HG03097 (cell line): ENCODE data around the gene MZT2A.
A peak's percentile ranks its signal among the peaks of the same experiment; 100 is the strongest.
"Not testable (repeated sequence)": the region's sequence is repeated elsewhere in the genome, so short reads cannot be mapped to it uniquely, and the experiment has no call there.

Experiments used
- ATAC-seq: cut with Tn5 transposase; IDR thresholded peaks from one replicate; pipeline ENCODE4 v1.9.1; 2021; ENCODE audit not compliant: unreplicated experiment, low FRiP score

MZT2A gene, protein sequence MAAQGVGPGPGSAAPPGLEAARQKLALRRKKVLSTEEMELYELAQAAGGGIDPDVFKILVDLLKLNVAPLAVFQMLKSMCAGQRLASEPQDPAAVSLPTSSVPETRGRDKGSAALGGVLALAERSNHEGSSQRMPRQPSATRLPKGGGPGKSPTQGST

DNA sequence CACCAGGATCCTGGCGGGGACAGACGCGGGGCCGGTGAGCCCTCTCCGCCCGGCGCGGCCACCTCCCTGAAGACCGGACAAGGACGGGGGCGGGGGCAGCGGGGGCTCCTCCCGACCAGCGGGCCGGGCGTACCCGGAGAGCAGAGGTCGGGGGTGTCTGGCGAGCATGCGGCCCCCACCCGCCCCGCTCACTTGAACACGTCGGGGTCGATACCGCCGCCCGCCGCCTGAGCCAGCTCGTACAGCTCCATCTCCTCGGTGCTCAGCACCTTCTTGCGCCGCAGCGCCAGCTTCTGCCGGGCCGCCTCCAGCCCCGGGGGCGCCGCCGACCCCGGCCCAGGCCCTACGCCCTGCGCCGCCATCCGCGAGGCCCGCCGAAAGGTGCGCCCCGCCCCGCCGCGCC lies at the start of gene MZT2A:
MZT2A (minus strand) TSS at position 383 of the 403 bp plus-strand sequence; CDS start at position 362, 21 bp downstream.
- ATAC-seq, result peak; percentile 6

DNA sequence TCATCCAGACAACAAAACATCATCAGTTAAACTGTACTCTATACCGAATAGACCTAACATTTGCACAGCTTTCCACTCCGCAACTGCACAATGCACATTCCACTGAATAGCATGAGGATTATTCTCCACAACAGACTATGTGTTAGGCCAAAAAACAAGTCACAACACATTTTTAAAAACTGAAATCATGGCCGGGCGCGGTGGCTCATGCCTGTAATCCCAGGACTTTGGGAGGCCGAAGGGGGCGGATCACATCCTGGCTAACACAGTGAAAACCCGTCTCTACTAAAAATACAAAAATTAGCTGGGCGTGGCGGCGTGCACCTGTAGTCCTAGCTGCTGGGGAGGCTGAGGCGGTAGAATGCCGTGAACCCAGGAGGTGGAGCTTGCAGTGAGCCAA lies 46.7 kb upstream of the MZT2A start:
- not testable (repeated sequence) for ATAC-seq

DNA sequence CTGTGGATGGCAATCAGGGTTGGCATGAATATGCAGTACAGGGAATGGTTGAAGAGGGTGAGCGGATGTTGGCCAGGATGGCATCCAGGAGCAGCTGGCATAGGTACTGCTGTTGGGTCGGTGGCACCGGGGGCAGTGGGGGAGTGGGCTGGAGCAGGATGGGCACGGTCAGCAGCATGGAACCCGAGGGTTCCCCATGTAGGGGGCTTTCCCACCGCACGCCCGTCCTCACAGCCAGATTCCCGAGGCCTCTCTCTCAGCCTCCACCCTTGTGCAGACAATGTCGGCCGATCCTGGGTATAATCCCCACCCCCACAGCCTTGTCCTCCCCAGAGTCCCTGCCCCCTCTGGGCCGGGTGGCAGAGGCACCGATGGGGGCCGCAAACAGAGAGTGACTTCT lies 44.6 kb upstream of the MZT2A start:
- ATAC-seq, result not testable (repeated sequence)

DNA sequence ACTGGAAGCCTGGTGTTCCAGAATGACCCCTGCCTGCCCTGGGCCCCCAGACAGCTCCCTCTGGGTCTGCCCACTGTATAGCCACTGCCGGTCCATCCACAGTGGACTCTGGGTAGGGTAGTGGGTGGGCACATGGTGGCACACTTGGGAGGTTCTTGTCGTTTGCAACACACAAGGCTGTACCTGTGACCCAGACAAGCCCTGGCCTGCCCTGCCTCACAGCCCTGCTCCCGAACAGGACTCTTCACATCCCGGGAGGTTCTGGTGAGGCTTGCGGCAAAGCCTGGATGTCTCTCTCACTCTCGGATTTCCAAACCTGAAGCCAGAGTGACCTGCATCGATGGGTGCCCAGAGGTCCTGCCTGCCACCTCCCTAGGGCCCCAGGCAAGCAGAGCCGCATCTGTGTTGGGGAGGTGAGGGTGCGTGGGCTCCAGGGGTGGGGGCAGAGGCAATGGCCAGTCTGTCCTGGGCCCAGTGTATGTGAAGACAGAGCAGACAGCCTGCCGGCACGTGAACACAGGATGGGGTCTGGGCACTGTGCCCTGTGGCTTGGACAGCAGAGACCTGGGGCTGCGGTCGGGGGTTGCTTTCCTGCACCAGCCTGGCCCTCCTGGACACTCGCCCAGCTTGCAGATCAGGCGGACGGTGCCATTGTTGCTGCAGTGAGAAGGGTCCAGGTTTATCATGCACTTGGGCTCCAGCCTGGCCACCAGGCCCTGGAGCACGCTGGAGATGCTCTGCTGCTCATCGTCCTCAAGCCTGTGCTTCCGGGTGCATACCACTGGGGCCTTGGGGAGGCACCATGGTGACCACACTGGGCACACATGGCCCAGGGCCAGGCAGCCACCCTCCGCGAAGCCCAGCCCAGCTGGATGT lies 44.0 kb upstream of the MZT2A start:
- not testable (repeated sequence) for ATAC-seq

DNA sequence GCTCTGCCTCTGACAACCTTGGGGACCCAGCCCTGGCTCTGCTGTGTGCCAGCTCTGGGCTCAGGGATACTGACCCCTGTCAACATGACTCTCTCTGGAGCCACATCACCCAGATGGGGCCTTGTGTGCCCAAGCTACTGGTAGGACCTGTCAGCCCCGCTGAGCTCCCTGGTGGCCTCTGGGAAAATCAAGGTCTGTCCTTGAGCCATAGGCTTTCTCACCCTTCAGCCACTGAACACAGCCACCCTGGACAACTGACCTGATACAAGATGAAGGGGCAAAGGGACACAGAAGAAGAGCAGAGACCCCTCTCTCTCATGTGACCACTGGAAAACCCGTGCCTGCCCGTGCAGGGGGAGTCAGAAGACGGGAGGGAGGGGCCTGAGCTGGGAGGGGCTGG lies 43.3 kb upstream of the MZT2A start:
- no peak for ATAC-seq

DNA sequence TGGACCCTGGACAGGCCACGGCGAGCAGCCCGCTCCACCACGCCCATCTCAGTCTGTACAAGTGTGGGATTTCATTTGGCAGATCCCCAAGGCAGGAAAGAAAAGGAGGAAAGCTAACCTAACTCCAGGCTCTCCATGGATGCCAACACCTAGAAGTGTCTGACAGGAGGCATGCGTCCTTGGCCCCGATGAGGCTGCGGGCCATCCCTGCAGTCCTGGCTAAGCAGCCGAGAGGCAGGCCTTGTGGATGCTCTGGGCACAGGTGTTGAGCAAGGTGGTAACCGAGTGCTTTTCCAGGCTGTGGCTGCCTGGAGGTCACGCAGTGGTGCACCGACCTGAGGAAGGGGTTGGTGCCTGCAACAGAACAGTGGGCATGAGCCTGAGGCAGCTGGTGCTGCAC lies 42.8 kb upstream of the MZT2A start:
- not testable (repeated sequence) for ATAC-seq

DNA sequence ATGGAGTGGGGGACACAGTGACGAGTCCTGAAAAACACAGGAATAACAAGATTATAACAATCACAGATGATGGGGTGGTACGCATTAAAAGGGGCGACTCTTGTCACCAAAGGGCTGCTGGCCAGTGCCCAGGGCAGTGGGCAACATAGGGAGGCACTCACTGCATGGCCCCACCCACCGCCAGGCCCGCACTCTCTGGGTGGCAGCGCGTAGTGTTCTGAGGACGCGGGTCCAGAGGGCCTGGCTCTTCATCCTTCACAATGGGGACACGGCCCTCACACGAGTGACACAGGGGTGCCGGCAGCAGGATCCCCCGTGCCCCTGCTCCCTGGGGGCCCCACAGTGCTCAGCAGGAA lies 42.1 kb upstream of the MZT2A start:
- not testable (repeated sequence) for ATAC-seq

DNA sequence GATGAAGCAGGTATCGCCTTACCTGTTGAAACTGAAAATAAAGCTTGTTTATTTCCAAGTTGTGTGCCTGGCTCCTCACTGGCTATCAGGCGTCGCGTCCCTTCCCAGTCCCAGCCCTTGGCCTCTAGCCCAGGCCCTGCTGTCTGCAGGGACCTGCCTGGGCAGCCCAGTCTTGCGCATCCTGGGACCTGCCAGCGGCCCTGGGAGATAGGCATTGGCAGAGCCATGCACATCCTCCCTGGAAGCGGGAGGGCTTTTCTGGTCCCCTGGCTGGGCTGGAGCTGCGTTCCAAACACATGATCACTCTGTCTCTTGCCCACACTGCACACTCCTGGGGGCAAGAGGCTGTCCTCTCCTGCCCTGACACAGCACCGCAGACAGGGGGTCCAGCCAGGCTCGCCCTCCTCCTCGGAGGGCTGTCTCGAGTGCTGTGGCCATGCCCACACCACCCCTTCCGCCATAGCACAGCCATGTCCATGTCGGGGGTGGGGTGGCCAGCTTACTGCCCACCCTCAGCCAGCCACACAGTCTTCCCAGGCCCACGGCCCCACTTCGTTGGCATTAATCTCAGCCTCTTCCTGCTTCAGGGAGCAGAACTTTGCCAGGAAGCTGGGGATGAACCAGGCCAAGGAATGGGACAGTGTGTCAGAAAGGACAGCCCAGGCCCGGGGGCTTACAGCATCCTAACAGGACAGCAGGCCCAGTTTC lies 41.6 kb upstream of the MZT2A start:
- not testable (repeated sequence) for ATAC-seq

DNA sequence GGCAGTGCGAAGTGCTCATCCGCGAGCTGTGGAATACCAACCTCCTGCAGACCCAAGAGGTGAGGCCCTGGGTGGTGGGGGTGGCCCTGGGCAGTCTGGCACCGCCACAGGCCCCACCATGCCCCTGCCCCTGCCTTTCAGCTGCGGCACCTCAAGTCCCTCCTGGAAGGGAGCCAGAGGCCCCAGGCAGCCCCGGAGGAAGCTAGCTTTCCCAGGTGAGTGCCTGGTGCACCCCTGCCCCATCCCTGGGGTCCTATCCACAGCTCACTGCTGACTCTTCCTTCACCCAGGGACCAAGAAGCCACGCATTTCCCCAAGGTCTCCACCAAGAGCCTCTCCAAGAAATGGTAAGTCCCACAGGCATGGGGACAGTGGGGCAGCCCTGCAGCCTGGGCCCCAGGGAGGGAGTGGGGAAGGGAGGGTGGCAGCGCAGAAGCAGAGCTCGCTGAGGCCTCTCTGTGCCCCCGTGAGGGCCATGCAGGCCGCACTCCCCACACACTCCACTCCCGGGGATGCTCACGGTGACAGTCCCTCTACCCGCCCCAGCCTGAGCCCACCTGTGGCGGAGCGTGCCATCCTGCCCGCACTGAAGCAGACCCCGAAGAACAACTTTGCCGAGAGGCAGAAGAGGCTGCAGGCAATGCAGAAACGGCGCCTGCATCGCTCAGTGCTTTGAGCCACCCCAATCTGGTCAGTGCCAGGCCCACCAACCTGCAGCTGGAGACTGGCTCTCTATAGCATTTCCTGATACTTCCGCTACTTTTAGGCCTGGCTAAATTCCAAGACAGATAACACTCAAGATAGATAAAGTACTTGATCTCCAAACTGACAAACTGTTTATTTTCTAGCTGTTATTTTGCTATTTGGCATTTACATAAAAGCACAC lies 40.8 kb upstream of the MZT2A start:
- not testable (repeated sequence) for ATAC-seq

DNA sequence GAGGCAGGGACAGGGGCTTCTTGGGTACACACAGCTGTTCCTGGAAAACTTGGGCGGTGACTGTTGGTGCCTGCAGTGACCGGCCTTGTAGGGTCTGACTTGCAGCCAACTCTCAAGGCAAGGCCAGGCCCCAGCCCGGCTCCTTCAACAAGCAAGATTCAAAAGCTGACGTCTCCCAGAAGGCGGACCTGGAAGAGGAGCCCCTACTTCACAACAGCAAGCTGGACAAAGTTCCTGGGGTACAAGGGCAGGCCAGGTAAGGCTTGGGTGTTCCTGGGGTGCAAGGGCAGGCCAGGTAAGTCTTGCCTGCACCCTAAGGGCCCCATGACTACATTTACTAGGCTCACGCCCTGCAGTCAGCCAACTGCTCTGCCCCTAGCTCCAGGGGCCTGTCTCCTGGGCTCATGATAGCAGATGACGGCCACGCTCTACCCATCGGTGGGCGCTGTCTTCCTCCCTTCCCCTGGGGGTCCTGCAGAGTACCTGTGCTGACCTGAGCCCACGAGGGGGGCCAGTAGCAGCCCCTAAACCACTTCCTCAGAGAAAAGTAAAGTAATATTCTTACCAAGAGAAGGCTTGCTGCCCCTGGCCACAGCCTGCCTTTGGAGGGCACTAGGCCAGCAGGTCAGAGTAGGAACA lies 39.5 kb upstream of the MZT2A start:
- not testable (repeated sequence) for ATAC-seq

DNA sequence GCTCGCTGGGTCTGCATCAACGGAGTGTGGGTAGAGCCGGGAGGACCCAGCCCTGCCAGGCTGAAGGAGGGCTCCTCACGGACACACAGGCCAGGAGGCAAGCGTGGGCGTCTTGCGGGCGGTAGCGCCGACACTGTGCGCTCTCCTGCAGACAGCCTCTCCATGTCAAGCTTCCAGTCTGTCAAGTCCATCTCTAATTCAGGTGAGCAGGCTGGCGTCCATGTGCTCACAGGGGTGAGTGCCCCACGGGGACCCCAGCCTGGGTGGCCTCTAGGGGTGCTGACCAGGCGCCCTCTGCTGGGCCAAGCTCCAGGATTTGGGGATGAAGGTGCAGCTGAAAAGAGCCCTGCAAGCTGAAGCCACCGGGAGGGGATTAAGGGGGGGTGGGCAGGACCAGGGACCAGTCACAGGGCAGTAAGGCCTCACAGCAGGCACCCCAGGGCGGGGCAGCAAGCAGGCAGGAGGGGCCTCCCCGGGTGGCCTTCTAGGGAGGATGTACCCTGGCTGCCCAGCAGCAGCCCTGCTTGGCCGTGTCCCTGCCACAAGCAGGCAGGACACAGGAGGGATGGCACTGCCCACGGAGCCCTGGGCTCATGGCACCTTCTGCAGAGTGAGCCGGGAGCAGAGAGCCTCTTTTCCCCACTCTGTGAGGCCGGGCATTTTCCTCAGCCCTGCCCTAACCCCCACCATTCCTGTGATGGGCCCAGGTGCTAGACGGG lies 38.6 kb upstream of the MZT2A start:
- not testable (repeated sequence) for ATAC-seq

DNA sequence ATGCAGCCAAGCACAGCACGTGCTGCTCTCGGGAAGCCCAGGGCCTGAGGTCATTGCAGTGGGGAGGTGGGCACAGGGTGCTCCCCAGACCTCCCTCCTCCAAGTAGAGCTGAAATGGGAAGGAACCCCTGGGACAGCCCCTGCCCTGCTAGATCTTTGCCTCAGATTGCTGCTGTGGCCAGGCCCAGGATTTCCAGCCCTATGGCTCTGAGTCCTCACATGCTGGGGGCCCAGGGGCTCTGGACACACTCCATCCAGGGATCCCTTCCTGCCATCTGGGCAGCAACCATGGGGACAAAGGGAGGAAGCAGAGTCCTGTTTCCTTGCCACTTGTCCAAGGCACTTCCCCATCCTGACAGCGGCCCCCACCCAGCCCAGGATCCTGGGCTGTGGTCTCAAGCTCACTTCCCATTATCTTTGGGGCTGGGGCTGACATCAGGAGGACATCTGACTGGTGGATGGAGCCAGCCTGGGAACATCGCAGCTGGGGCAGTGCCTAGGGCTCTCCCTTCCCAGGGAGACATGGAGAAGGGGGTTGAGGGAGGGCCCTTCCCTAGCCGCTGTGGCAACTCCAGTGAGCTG lies 37.8 kb upstream of the MZT2A start:
- ATAC-seq, result not testable (repeated sequence)

DNA sequence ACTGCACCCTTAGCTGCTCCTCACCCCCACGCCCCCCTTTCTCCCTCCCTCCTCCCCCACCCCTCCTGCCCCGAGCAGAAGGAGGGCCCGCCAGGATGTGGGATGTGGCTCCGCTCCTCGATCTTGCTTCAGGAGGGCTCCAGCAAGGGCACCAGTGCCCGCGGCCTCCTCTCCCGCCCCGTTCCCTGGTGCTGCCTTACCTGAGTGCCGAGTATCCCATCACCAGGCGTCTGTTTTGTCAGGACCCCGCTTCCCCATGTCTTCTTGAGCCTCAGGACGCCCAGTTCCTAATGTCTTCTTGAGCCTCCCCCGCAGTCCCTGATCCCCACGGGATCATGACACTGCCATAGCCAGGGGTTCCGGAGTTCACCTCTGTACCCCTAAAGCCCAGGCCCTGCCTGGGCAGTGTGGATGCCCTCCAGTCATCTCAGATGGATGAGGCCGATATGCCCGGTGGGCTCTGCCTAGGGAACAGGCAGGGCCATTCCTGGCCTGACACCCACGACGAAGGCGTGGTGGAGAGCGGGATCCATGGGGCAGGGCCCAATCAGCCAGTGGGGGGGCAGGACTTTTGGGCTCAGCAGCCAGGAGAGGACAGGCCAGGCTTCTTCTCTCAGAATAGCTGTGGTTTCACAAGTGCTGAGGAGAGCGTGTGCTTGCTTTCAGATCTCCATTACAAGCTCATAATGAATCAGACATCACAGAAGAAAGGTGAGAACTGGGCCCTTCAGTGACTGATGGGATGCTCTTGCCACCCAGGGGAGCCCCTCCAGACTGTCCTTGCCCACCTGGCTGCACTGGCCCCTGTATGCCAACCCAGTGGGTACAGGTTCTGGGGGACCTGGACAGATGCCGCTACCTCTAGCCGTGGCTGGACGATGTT lies 37.0 kb upstream of the MZT2A start:
- peak; percentile 57 for ATAC-seq

DNA sequence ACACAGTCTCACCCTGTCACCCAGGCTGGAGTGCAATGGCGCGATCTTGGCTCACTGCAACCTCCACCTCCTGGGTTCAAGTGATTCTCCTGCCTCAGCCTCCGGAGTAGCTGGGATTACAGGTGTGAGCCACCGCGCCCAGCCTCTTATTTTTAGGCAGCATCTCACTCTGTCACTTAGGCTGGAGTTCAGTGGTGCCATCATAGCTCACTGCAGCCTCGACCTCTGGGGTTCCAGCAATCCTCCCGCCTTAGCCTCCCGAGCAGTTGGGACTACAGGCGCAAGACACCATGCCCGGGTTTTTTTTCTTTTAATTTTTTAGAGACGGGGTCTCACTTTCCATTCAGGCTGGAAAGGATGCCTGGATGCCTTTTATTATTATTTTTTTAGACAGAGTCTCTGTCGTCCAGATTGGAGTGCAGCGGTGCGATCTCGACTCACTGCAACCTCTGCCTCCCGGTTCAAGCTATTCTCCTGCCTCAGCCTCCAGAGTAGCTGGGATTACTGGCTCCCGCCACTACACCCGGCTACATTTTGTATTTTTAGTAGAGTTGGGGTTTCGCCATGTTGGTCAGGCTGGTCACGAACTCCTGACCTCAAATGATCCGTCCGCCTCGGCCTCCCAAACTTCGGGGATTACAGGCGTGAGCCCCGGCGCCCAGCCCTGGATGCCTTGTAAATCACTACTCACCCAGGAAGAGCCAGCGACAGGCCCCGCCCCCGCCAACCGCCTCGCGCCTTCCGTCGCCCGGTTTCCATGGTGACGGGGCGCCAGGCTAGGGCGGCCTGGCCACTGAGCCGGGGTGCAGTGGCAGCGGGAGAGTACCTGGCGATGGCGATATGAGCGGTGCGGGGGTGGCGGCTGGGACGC lies 35.2 kb upstream of the MZT2A start, which contains the start of gene CCDC74A:
CCDC74A (plus strand) TSS at position 758 of the 871 bp plus-strand sequence; CDS start at position 841, 83 bp downstream.
- peak; percentile 91 for ATAC-seq

DNA sequence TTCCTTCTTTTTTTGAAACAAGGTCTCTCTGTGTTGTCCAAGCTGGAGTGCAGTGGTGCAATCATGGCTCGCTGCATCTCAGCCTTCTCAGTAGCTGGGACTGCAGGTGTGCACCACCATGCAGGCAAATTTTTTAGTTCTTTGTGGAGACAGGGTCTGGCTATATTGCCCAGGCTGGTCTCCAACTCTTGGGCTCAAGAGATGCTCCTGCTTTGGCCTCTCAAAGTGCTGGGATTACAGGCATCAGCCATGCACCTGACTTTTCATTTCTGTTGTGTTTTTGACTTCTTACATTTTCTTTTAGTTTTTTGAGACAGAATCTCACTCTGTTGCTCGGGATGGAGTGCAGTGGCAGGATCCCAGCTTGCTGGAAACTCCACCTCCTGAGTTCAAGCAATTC lies 33.1 kb upstream of the MZT2A start:
- not testable (repeated sequence) for ATAC-seq

DNA sequence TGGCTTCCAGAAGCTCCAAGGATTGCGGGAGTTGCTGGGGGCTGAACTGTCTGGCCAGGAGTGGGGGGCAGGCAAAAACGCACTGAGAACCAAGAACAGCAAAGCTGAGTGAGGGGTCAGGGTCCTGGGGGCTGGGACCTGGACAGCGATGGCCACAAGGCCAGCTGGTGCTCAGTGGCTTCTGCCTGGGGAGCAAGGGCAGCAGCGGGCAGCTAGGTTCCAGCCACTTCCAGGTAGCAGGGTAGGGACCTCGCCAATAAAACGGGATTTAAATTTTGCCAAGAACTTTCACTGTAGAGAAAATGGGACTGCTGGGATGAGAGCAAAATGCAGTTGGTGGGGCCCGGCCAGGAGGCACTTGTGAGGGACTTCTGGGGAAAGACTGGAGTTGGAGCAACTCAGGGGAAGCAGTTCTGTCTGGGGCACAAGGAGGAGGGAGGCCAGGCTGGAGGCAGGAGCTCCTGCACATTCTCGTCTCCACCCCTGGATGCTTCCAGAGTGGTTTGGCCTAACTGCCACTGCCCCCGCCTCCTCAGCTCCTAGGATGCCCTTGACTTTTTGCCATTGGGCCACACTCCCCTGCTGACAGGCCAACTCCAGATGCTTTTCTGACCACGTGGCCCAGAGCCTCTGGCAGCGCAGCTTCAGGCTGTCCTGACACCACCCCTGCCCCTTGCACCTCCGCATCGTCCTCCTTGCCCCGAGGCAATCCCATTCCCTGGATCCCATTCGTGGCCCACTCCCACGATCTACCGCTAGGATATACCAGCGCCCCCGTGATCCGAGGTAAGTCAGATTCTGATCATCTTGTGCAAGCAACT lies 30.0 kb upstream of the MZT2A start:
- no peak for ATAC-seq
